GM21423 (cell line): Measurements from ENCODE around the gene SEPHS2.
"Not testable (repeated sequence)": the region's sequence is repeated elsewhere in the genome, so short reads cannot be mapped to it uniquely, and the experiment has no call there.

Experiments
- ATAC-seq: cut with Tn5 transposase; IDR thresholded peaks from one replicate; pipeline ENCODE4 v1.9.1; 2021; ENCODE audit warnings: mild to moderate bottlenecking, moderate library complexity; ENCODE audit not compliant: unreplicated experiment

The SEPHS2 gene, protein sequence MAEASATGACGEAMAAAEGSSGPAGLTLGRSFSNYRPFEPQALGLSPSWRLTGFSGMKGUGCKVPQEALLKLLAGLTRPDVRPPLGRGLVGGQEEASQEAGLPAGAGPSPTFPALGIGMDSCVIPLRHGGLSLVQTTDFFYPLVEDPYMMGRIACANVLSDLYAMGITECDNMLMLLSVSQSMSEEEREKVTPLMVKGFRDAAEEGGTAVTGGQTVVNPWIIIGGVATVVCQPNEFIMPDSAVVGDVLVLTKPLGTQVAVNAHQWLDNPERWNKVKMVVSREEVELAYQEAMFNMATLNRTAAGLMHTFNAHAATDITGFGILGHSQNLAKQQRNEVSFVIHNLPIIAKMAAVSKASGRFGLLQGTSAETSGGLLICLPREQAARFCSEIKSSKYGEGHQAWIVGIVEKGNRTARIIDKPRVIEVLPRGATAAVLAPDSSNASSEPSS

DNA sequence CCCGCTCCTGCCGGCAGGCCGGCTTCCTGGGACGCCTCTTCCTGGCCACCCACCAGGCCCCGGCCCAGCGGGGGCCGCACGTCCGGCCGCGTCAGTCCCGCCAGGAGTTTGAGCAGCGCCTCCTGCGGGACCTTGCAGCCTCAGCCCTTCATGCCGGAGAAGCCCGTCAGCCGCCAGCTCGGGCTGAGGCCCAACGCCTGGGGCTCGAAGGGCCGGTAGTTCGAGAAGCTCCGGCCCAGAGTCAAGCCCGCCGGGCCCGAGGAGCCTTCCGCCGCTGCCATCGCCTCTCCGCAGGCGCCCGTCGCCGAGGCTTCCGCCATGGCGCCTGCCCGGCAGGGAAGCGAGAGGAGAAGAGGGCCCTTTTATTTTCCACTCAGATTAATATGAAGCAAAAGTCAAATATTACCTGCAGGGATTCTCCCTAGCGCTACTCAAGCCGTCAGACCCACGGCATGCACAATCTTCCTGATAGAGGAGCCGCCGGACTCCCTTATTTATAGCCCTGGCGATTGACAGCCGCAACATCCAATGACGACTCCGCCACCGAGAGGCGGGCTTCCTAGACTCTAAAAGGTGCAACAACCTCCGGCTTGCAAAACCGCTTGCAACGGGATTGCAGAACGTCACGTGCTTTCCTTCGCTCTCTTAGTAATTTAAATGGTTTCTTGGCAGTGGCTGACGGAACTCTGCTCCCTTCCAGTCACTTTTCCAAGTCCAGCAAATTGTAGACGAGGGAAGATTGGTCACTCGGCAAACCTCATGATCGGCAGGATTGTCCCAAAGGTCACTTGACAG lies at the start of gene SEPHS2:
Gene SEPHS2 (minus strand): TSS at position 467 of the 795 bp plus-strand sequence. CDS start 147 bp downstream, at position 320.
- ATAC-seq, result peak; percentile 81

DNA sequence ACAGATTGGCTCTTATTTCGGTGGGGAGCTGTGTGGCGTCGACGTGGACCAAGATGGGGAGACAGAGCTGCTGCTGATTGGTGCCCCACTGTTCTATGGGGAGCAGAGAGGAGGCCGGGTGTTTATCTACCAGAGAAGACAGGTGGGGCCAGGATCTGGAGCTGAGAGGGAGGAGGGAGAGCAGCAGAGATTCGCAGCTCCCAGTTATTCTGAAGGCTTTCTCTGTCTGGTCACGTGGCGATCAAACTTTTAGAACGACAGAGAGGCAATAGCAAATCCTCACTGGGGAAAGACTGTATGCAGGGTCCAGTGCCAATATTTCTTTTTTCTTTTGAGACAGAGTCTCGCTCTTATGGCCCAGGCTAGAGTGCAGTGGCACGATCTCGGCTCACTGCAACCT lies 49.0 kb upstream of the SEPHS2 start:
- no peak for ATAC-seq

DNA sequence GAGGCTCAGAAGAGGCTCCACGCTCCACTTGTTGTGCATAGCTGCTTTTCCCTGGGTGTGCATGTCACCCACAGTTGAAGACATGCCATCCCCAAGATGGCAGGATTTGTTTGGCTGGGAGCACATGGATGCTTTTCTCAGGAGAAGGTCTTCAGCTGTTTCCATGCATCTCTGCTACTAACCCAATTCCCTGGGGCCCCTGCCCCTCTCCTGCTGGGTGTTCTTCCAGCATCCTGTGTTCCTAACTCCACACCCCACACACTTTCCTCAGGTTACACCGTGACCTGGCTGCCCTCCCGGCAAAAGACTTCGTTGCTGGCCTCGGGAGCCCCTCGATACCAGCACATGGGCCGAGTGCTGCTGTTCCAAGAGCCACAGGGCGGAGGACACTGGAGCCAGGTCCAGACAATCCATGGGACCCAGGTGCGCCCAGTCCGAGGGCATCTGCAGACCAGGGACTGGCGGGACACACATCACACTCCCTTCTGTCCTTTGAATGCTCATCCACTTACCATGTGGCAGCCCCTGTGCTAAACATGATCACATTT lies 48.3 kb upstream of the SEPHS2 start:
- no peak for ATAC-seq

DNA sequence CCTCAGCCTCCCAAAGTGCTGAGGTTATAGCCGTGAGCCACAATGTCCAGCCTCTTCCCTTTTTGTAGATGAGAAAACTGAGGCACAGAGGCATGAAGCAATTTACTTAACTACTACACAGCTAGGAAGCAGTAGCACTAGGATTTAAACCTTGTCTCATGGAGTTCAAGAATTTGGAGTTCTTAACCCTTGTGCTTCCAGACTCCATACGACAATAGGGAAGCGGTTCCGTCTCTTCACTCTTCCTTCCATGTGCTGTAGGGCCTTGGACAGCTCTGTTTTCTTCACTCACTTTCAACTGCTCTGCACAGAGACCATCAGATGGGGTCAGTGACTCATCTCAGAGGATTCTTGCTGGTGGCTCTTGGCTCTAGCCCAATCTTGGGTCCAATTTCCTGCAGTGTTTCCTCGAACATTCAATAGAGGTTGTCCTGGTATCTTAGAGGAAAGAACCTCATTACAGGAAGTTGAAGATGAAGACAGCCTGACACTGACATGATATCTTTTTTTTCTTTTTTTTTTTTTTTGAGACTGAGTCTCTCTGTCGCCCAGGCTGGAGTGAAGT lies 46.2 kb upstream of the SEPHS2 start:
- ATAC-seq, result no peak

DNA sequence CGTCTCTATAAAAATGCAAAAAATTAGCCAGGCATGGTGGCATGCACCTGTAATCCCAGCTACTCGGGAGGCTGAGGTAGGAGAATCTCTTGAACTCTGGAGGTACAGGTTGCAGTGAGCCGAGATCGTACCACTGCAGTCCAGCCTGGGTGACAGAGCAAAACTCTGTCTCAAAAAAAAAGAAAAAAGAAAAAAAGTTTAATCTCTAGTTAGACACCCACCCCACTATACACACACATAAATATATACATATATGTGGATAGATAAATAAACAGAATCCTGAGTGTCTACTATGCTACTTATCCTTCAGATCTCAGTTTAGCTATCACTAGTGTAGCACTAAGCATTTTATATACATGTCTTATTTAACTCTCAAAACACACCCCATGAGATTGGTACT lies 45.6 kb upstream of the SEPHS2 start:
- no peak for ATAC-seq

DNA sequence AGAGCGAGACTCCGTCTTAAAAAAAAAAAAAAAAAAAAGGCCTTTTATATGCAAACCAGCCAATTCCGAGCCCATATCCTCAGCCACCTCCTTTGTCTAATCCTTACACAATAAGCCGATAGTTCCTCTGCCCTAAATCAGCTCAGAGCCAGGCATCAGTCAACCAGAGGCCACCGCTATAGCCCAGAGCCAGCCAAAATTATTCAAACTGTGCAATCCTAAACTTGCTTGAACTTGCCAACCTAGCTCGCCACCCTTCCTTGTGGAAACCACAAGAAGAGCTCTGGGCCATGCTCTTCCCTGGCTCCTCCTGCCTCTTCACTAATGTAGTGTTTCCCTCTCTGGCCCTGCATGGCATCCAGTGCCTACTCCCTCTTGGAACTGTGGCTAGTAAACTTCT lies 44.5 kb upstream of the SEPHS2 start:
- ATAC-seq, result no peak

DNA sequence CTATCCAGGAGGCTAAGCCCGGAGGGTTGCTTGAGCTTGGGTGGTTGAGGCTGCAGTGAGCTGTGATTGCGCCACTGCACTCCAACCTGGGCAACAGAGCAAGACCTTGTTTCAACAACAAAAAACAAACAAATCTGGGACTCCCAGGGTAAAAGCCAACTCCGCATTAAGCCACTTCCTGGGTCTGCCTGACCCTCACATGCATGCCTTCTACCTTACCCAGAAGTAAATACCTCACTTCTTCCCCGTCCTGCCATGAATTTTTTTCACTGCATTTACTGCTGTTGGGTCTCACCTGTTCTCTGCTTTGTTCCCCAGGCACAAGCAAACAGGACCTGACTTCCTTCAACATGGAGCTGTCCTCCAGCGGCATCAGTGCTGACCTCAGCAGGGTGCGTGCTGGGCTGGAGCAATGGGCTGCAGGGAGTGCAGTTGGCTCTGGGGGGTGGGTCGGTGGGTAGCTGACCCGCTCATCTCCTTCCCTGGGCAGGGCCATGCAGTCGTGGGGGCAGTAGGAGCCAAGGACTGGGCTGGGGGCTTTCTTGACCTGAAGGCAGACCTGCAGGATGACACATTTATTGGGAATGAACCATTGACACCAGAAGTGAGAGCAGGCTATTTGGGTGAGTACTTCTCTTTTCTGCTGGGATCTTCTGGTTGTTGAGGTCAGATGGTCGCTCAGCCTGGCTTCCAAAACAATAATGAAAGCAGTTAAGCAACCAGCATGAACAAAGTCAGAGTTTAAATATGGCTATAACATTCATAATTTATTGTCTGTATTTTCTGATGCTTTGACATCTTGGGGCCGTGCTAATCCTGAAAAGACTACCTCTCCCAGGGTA lies 43.3 kb upstream of the SEPHS2 start:
- no peak for ATAC-seq

DNA sequence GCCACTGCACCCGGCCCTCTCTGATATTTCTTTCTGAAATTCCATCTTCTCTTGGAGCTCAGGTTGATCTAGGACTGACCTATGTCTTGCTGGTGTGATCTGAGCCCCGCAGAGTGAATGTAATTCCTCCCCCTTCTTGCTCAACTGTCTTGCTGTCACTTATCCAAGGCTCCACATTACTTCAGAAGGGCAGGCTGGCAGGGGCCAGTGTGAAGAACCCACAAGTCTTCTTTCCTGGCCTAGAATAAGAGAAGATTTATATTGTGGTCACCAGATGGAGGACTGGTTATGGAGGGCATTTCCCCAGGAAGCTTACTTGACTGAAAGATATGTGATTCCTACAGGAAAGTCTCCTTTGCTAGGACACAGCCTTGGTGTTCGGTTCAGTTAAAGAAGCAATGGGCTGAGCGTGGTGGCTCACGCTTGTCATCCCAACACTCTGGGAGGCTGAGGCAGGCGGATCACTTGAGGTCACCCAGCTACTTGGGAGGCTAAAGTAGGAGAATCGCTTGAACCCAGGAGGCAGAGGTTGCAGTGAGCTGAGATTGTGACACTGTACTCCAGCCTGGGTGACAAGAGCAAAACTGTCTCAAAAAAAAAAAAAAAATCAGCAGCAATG lies 40.3 kb upstream of the SEPHS2 start:
- ATAC-seq, result no peak

DNA sequence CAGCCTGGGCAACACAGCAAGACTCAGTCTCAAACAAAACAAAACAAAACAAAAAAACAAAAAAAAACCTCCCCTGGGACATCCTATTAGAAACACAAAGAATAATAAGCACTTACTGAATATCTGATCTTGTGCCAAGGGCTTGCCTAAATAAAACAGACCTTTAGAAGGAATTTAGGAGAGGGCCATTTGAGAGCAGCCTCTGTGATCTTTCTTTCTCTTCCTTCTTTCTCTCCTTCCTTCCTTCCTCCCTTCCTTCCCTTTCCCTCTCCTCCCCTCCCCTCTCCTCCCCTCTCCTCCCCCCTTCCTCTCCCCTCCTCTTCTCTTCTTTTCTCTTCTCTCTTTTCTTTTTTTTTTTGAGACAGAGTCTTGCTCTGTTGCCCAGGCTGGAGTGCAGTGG lies 39.2 kb upstream of the SEPHS2 start:
- no peak for ATAC-seq

DNA sequence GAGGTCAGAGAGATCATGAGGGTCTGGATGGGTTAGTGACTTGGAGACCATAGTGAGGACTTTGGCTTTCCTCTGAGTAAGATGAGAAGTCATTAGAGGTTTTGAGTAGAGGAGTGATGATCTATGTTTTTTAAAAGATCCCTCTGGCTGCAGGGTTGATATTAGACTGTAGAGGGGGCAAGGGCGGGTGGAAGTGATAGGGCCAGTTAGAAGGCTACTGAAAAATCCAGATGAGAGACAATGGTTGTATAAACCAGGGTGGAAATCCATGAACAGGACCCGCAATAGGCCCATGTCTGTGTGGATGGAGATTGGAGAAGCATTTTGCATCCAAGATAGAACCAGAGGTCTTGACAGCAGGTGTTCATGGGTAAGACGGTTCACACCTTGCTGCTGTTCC lies 36.7 kb upstream of the SEPHS2 start:
- no peak for ATAC-seq

DNA sequence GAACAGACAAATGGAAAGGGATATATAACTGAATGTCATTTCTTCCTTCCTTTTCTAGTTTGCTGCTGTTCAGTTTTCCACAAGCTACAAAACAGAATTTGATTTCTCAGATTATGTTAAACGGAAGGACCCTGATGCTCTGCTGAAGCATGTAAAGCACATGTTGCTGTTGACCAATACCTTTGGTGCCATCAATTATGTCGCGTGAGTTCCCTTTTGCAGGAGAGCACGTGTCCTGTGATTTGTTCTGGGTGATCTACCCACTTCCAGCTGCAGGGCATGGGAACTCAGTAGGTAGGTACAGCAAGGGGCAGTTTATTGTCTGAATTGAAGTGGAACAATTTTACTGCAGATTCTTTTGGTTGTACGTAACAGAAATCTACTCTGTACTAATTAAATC lies 35.7 kb upstream of the SEPHS2 start:
- no peak for ATAC-seq

DNA sequence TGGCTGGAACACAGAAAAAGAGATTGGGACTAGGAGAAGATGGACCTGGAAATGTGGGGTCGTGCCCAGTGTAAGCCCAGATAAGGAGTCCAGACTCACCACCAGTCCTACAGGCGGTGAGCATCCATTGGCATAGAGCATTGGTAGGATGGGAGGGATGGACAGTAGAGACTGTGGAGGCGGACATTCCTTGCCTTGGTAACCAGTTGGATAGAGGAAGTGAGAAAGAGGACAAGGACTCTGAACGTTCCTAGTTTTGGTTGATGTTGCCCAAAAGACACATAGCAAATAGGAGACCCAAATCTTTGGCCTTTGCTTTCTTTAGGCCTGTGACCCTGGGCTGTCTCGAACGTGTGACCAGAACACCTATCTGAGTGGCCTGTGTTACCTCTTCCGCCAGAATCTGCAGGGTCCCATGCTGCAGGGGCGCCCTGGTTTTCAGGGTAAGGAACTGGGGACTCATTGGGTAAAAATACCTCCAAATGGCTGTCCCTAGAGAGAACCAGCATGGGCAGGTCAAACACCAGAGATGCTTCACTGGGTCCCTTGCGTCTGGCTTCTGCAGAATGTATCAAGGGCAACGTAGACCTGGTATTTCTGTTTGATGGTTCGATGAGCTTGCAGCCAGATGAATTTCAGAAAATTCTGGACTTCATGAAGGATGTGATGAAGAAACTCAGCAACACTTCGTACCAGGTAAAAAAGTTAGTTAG lies 33.2 kb upstream of the SEPHS2 start:
- ATAC-seq, result no peak

DNA sequence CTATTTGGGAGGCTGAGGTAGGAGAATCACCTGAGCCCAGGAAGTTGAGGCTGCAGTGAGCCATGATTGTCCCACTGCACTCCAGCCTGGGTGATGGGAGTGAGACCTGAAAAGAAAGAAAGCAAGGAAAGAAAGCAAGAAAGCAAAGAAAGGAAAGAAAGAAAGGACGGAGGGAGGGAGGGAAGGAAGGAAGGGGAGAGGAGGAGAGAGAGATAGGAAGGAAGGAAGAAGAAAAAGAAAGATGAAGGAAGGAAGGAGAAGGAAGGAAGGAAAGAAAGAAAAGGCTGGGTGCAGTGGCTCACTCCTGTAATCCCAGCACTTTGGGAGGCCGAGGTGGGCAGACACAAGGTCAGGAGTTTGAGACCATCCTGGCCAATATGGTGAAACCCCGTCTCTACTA lies 32.1 kb upstream of the SEPHS2 start:
- not testable (repeated sequence) for ATAC-seq

DNA sequence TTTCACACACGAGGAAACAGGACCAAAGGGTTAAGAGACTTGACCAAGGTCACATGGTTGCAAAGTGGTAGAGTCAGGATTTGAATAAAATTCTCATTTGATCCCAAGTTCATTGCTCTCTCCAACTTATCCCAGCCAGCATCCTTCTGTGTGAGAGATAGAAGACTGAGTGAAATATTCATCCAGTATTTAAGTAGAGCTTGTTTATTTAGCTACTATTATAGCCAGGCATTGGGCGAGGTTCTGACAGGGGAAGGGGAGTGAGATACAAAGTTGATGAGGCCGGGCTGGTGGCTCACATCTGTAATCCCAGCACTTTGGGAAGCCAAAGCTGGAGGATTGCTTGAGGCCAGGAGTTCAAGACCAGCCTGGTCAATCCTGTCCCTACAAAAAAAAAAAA lies 31.3 kb upstream of the SEPHS2 start:
- no peak for ATAC-seq

DNA sequence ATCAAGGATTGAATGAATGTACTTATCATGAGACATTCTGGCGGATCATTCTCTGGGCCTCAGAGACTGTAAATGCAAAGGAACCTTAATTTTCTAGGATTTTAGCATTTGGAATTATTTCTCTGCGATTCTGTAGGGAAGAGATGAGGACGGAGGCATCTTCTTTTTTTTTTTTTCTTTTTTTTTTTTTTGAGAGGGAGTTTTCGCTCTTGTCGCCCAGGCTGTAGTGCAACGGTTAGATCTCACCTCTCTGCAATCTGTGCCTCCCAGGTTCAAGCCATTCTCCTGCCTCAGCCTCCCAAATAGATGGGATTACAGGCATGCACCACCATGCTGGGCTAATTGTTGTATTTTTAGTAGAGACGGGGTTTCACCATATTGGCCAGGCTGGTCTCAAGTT lies 29.0 kb upstream of the SEPHS2 start:
- no peak for ATAC-seq

DNA sequence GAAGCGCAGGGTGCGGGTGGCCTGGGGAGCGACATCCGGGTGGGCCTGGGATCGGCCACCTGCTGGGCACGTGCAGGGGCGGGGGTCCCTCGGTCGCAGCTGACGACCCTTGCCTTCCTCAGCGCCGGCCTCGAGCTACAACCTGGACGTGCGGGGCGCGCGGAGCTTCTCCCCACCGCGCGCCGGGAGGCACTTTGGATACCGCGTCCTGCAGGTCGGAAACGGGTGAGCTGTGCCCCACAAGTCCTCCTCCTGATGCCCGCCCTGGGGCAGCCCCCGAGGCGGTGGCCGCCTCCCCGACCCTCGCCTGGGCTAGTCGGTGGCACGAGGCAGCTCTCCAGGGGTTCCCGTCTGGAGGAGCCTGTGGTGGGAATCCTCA lies 28.4 kb upstream of the SEPHS2 start:
- ATAC-seq, result no peak

DNA sequence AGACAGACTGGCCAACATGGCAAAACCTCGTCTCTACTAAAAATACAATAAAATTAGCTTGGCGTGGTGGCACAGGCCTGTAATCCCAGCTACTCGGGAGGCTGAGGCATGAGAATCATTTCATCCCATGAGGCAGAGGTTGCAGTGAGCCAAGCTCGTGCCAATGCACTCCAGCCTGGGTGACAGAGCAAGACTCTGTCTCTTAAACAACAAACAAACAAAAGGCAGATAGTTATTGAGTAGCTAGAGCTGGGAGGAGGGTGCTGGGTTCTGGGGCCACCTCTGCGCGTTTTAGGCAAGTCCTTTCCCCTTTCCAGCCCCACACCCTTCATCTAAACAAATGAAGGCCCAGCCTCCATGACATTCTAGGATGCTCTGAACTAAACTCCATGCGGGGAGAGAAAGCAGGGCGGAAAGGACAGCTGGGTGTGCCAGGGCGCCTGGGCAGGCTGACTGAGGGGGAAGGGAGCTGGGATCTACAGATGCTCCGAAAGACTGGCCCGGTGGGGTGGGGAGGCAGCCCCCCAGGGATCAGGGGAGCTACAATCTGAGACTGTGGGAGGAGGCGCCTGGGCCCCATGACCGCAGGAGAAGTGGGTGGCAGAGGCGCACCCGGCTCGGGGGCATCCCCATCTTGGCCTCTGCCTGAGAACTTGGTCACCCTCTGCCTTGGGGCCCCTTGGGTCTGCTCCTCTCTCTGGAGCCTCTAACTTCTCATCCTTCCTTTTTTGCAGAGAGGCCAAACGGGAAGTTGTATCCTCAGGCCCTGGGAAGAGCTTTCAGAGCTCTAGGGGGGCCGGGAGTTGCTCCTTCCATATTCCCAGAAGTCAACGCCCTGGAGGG lies 27.8 kb upstream of the SEPHS2 start:
- ATAC-seq, result no peak

DNA sequence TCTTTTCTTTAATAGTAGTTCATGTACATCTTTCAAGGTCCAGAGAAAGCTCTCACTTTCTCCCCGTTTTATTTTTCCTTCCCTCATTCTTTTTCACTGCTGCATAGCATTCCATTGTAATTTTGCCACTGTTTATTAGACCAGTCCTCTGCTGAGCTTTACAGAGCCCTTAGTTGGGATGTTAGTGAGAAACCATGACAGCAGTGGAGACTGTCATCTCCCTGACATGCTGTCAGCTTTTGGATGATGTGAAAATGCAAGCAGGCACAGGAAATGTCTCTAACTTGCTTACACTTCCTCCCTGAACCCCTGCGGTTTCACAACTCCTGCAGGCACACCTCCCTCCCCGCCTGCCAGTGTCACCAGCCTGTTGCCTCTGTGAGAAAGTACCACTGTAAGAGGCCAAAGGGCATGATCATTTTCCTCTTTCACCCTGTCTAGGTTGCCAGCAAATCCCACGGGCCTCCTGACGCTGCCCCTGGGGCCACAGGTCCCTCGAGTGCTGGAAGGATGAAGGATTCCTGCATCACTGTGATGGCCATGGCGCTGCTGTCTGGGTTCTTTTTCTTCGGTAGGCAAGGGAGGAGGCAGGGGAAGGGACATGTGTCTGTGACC lies 26.8 kb upstream of the SEPHS2 start, which contains the start of gene ITGAL:
Gene ITGAL (plus strand): TSS at position 415 of the 615 bp plus-strand sequence. CDS start 96 bp downstream, at position 511.
- peak; percentile 44 for ATAC-seq
